HG03469 (cell line): Measurements from ENCODE around the gene ZNF423.
"Not testable (repeated sequence)": the region's sequence is repeated elsewhere in the genome, so short reads cannot be mapped to it uniquely, and the experiment has no call there.

ENCODE experiments used
- ATAC-seq: cut with Tn5 transposase; IDR thresholded peaks from one replicate; pipeline ENCODE4 v1.9.1; 2021; ENCODE audit warnings: mild to moderate bottlenecking, moderate library complexity, moderate number of reproducible peaks; ENCODE audit not compliant: unreplicated experiment

Gene ZNF423

DNA sequence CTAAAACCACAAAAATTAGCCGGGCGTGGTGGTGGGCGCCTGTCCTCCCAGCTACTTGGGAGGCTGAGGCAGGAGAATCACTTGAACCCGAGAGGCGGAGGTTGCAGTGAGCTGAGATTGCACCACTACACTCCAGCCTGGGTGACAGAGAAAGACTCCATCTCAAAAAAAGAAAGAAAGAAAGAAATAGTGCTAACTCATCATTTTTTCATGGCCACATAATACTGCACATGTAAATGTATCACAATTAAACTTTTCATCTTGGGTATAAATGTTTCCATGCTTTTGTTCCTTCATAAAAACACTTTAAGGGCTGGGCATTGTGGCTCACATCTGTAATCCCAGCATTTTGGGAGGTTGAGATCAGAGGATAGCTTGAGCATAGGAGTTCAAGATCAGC lies 15.9 kb upstream of the ZNF423 start:
- not testable (repeated sequence) for ATAC-seq

GRCh38 chr16:49869731-49870130 lies 13.8 kb upstream of the ZNF423 start:
- ATAC-seq = no peak

- no peak for ATAC-seq
These were observed 12.1 kb upstream of the ZNF423 start for GRCh38 chr16:49867796-49868668.

GRCh38 chr16:49867234-49867633 lies 11.3 kb upstream of the ZNF423 start:
- ATAC-seq = no peak

GRCh38 chr16:49866595-49867071 lies 10.7 kb upstream of the ZNF423 start:
- ATAC-seq = no peak

DNA sequence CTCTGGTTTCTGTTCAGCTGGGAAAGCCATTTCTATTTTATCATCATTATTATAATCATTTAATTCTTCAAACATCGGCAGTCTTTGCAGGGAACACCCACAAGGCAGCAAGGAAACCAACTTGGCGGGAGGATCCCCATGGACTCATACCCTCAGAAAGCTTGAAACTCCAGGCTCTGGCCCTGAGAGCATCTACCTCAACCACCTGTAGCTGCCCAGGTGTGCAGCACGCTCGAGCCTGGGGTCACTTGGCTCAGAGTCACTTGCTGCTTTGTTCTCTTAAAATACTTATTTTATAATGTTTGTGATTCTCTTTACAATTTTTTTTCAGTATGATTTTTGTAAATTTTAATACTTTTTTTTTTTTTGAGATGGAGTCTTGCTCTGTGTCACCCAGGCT lies 6.8 kb upstream of the ZNF423 start:
- no peak for ATAC-seq

- no peak for ATAC-seq
These were observed 5.4 kb upstream of the ZNF423 start for GRCh38 chr16:49861299-49861698.

GRCh38 chr16:49860593-49860992 lies 4.7 kb upstream of the ZNF423 start:
- no peak for ATAC-seq

GRCh38 chr16:49859125-49859811 lies 3.4 kb upstream of the ZNF423 start:
- ATAC-seq = no peak

DNA sequence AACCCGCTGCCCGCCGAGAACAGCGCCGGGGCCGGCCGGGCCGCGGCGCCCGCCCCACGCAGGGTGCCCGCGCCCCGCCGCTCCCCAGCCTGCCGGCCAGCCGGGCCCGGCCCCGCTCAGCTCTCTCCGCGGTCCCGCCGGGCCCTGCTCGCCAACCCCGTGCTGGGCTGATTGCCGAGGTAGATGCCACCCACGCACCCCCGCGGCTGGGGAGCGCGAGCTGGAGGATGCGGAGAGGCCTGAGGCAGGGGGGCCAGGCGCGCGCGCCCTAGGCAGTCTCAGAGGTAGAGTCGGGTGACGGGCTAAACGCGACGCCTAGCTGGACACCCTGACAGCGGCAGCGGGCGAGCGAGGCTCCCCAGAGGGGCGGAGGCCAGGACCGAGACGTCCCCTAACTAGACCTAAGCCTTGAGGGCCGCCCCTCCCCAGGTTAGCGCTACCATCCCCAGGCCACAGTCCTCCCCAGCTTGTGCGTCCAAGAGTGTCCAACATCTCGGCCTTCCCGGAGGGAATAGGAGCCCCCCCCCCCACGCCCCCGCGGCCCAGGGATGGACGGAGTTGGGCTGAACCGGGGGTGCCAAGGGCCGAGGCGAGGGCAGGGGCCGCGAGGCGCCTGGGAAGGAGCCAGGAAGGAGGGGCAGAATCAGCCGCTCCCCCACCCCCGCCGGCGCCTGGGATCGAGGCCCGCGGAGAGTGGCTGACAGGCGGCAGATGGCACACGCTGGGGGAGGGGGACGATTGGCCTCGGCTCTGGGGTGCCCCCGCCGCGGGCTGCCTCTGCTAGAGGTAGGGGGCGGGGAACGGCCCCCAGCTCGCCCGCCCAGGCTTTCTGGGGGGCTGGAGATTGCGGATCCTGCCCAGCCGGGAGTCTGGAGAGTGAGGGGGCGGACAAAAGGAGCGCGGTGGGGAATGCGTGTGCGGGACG lies 2.5 kb upstream of the ZNF423 start:
- ATAC-seq = no peak

GRCh38 chr16:49857423-49858181 lies 1.7 kb upstream of the ZNF423 start:
- no peak for ATAC-seq

- ATAC-seq = no peak
These were observed 889 bp upstream of the ZNF423 start for GRCh38 chr16:49856672-49857330.

GRCh38 chr16:49855280-49855821 lies 561 bp downstream of the ZNF423 start:
- no peak for ATAC-seq

DNA sequence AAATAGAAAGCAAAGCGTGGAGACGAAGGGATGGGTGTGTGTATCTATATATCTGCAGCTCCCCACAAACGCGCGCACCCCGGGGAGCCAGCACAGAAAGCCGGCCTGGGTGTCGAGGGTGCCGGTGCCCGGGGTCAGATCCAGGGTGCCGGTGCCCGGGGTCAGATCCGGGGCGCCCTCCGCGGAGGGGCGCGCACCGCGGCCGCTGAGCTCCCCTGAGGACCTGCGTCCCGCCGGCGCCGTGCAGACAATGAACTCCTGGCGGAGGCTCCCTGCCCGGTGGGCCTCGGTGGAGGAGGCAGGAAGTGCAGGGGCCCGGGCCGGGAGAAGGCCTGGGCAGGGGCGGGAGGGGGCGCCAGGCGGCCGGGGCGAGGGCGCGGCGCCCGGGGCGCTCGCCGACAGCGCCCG lies 1.1 kb downstream of the ZNF423 start:
- no peak for ATAC-seq

DNA sequence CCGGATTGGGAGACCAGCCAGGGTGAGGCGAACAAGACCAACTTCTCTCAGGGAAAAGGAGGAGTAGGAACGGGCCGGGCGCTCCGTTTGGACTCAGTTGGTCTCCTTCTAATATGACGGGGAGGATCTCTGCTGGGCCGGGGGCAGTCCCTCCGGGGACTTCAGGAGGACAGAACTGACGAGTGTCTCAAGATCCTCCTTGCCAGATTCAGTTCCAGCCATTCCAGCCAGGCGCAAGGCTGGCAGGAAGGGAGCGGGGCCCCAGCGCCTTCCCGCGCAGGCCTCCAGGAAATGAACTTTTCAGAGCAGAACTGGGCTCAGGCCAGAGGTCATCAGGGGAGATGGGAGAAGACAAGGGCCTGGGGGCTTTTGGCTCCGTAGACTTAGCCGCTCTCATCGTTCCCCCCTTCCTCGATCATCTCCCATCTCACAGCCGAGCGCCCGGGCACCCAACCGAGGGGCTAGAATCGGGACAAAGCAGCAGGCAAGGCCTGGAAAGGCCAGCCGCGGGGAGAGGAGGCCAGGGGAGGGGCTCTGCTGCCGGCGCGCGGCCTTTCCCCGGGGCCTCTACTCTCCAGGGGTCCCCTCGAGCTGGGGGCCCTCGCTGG lies 1.6 kb downstream of the ZNF423 start:
- ATAC-seq = no peak

DNA sequence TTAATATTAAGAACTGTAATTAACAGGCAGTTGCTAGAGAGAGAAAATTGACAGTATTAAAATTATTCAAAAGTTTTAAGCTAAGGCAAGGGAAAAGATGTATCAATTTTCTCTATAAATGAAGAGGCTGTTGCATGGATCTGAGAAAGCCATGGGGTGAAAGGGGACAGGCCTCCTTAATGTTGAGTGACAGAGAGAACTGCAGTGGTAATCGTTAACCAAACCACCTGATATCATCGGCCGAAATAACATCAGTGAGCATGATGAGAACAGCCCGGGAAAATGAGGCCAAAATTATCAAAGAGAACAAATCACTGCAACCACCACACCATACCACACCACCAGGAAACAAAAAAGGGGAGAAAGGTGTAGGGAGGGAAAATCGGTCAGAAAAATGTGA lies 3.6 kb downstream of the ZNF423 start:
- no peak for ATAC-seq

- no peak for ATAC-seq
These were observed 4.5 kb downstream of the ZNF423 start for GRCh38 chr16:49851468-49851787.

DNA sequence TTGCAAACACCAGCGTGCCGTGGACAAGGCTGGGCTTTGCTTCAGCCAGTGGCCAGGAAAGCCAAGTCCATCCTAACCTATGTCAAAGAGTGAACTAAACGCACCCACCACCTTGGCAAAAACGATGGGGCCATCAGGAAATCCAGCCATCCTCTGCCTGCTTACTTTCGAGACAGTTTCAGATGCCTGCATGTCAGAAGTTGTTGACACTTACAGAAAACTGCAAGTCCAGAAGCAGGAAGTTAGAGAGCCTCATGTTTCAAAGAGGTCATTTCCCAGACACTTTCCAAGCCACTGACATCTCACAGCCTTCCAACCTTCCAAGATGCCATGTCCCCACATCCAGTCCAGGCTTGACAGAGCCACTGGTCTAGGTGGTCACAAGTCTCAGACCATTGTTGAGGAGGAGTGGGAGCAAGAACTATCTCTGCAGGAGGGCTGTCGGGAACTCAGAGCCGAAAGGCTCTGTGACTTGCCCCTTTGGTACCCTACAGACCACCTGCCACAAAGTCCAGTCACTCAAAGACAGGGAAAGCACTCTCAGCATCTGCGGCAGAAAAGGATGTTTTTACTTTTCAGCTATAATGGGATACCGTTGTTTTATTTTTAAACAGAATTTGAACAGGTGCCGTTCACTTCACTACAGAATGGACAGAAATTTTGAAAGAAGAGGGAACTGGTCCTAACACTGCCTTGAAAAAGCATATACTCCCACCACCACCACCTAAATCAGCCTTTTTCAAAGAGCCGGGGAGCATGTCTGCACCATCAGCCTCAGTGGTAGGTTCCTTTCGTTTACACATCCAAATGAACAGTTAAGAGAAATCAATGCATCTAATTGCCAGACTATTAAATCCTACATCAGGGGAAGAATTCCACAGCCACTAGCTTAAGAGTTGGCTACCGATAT lies 5.1 kb downstream of the ZNF423 start:
- no peak for ATAC-seq
